ENCODE measurements around the gene ZNF878.

ZNF878 gene

GRCh38 chr19:12034620-12035019 lies 18.1 kb downstream of the ZNF878 start:
- no peak for DNase-seq

GRCh38 chr19:12034198-12034597 lies 18.6 kb downstream of the ZNF878 start:
- DNase-seq: no peak

- no peak for DNase-seq
Measured at GRCh38 chr19:12015753-12016116, 37.0 kb downstream of the ZNF878 start.

- DNase-seq: no peak
Measured at GRCh38 chr19:12015015-12015752, 37.6 kb downstream of the ZNF878 start.

- DNase-seq: peak in 1 of 5 experiments; percentile 80
Measured at GRCh38 chr19:12000152-12000981, 52.4 kb downstream of the ZNF878 start.

GRCh38 chr19:11995174-11995573 lies 57.6 kb downstream of the ZNF878 start:
- no peak for DNase-seq
